ENCODE data around the gene WSCD2. TPM values are rescaled to one million over a fixed set of nuclear protein-coding genes. Genes with fewer than 3 reads are reported as not detected.

Gene WSCD2
- polyA plus RNA-seq, 1 donor (not counting 4 experiments of a cell fraction or from before 2014, with no cell fraction given), result not detected

DNA sequence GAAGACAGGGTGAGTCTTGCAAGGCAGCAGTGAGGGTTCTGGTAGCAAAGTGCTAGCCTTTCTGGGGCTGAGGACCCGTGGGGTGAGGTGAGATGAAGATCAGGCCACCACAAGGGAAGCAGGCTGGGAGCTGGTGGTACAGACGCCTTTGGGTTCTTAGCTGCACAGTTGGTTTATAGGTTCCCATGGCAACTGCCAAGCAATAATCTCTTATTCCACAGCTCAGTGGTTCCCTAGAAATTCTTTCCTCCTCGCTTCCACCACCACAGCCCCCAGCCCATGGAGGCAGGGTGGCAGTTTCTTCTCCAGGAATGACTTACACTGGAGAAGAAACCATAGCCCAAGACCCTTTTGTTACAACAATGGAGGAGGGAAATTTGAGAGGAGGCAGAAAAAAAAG lies 127.9 kb downstream of the WSCD2 start:
- H3K27ac ChIP-seq (ENCODE audit: control insufficient read depth, insufficient read depth, low read length), result no peak overlapping the region
- H3K9me3 ChIP-seq (ENCODE audit: control insufficient read depth, low read depth, low read length), result no peaks in the 10 kb centered on the region
- H3K79me2 ChIP-seq (ENCODE audit: control insufficient read depth, insufficient read depth, low read length), result no peaks in the 10 kb centered on the region
- dilution Hi-C loops (cut with MboI; ENCODE audit: extremely low pct_ligation_motif_present, low sequenced_read_pairs), result no loop called here
- FAIRE-seq (no peak), DNase-seq (ENCODE audit: low read depth, low spot score) (no peak)
- H3K4me3 ChIP-seq (ENCODE audit: control insufficient read depth in 2 of 3, extremely low read depth in 1 of 3, insufficient read depth in 2 of 3, low read depth in 1 of 3, low read length in 3 of 3), result no peak overlapping the region
- no peak for TF ChIP-seq EZH2 (IDR thresholded peaks at IDR 0.05; ENCODE audit: low read length)
- TF ChIP-seq, protein P1, sequence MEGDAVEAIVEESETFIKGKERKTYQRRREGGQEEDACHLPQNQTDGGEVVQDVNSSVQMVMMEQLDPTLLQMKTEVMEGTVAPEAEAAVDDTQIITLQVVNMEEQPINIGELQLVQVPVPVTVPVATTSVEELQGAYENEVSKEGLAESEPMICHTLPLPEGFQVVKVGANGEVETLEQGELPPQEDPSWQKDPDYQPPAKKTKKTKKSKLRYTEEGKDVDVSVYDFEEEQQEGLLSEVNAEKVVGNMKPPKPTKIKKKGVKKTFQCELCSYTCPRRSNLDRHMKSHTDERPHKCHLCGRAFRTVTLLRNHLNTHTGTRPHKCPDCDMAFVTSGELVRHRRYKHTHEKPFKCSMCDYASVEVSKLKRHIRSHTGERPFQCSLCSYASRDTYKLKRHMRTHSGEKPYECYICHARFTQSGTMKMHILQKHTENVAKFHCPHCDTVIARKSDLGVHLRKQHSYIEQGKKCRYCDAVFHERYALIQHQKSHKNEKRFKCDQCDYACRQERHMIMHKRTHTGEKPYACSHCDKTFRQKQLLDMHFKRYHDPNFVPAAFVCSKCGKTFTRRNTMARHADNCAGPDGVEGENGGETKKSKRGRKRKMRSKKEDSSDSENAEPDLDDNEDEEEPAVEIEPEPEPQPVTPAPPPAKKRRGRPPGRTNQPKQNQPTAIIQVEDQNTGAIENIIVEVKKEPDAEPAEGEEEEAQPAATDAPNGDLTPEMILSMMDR (optimal IDR thresholded peaks at IDR 0.05 in 1 of 3, IDR thresholded peaks at IDR 0.05 in 1 of 3, conservative IDR thresholded peaks at IDR 0.05 in 1 of 3; ENCODE audit: extremely low read depth in 1 of 3, insufficient read depth in 2 of 3, low read length in 3 of 3), result no peak
- H2AFZ ChIP-seq (ENCODE audit: control insufficient read depth, low read length), result no peak overlapping the region
- H3K9ac ChIP-seq (ENCODE audit: control insufficient read depth, extremely low read depth, insufficient read depth, low read length), result no peak overlapping the region
- no peak overlapping the region for H3K4me2 ChIP-seq (ENCODE audit: control insufficient read depth, extremely low read depth, insufficient read depth, low read depth, low read length)
- H3K27me3 ChIP-seq (ENCODE audit: control insufficient read depth, extremely low read depth, insufficient read depth, low read length), result no peaks in the 10 kb centered on the region
- H3K9me1 ChIP-seq (ENCODE audit: control insufficient read depth, extremely low read depth, insufficient read depth, low read length), result no peaks in the 10 kb centered on the region
- H4K20me1 ChIP-seq (ENCODE audit: control insufficient read depth, extremely low read depth, insufficient read depth, low read length), result no peaks in the 10 kb centered on the region
- H3K4me1 ChIP-seq (ENCODE audit: control insufficient read depth, extremely low read depth, insufficient read depth, low read length), result no peaks in the 10 kb centered on the region
- H3K36me3 ChIP-seq (ENCODE audit: control insufficient read depth in 2 of 2, extremely low read depth in 1 of 2, insufficient read depth in 2 of 2, low read length in 2 of 2), result no peaks in the 10 kb centered on the region

DNA sequence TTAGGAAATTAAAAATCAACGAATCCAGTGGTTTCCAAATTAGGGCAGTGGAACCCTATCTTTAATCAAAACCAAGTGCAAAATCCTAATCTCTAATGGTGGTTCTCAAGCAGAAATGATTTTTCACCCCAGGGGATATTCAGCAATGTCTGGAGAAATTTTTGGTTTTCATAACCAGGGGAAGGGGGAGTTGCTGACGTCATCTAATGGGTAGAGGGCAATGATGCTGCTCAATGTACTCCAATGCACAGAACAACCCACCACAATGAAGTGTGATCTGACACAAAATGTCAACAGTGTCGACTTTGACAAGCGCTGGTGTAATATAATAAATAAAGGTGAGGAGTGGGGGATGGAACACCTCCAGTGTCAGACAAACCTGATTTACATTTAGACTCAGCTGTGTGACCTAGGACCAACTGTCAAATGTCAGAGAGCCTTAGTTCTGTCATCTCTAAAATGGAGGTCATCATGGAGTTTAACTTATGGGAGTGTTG lies 128.6 kb downstream of the WSCD2 start:
- no peak overlapping the region for H3K9ac ChIP-seq (ENCODE audit: control insufficient read depth, extremely low read depth, insufficient read depth, low read length)
- DNase-seq (ENCODE audit: low read depth, low spot score), result no peak
- TF ChIP-seq, protein P1 (optimal IDR thresholded peaks at IDR 0.05 in 1 of 3, IDR thresholded peaks at IDR 0.05 in 1 of 3, conservative IDR thresholded peaks at IDR 0.05 in 1 of 3; ENCODE audit: extremely low read depth in 1 of 3, insufficient read depth in 2 of 3, low read length in 3 of 3), result no peak
- TF ChIP-seq EZH2 (IDR thresholded peaks at IDR 0.05; ENCODE audit: low read length), result no peak
- H3K9me3 ChIP-seq (ENCODE audit: control insufficient read depth, low read depth, low read length), result no peaks in the 10 kb centered on the region
- H3K27ac ChIP-seq (ENCODE audit: control insufficient read depth, insufficient read depth, low read length), result no peak overlapping the region
- no peak overlapping the region for H3K4me3 ChIP-seq (ENCODE audit: control insufficient read depth in 2 of 3, extremely low read depth in 1 of 3, insufficient read depth in 2 of 3, low read depth in 1 of 3, low read length in 3 of 3)
- no peaks in the 10 kb centered on the region for H3K9me1 ChIP-seq (ENCODE audit: control insufficient read depth, extremely low read depth, insufficient read depth, low read length)
- dilution Hi-C loops (cut with MboI; ENCODE audit: extremely low pct_ligation_motif_present, low sequenced_read_pairs), result no loop called here
- no peak for FAIRE-seq
- H3K27me3 ChIP-seq (ENCODE audit: control insufficient read depth, extremely low read depth, insufficient read depth, low read length), result no peaks in the 10 kb centered on the region
- no peaks in the 10 kb centered on the region for H3K79me2 ChIP-seq (ENCODE audit: control insufficient read depth, insufficient read depth, low read length)
- no peaks in the 10 kb centered on the region for H4K20me1 ChIP-seq (ENCODE audit: control insufficient read depth, extremely low read depth, insufficient read depth, low read length)
- no peak overlapping the region for H2AFZ ChIP-seq (ENCODE audit: control insufficient read depth, low read length)
- H3K4me2 ChIP-seq (ENCODE audit: control insufficient read depth, extremely low read depth, insufficient read depth, low read depth, low read length), result no peak overlapping the region
- no peaks in the 10 kb centered on the region for H3K36me3 ChIP-seq (ENCODE audit: control insufficient read depth in 2 of 2, extremely low read depth in 1 of 2, insufficient read depth in 2 of 2, low read length in 2 of 2)
- H3K4me1 ChIP-seq (ENCODE audit: control insufficient read depth, extremely low read depth, insufficient read depth, low read length), result no peaks in the 10 kb centered on the region
